Cardiac muscle cell (in vitro differentiated cells and primary cell): ENCODE measurements around the gene FADS1. TPM values are rescaled to one million over a fixed set of nuclear protein-coding genes. Genes with fewer than 3 reads are reported as not detected.
A peak's percentile ranks its signal among the peaks of the same experiment; 100 is the strongest.

Experiments used
- DNase-seq, 2 donors: peaks; one replicate each; pipeline versions ENCODE4 v3.0.0 to v3.0.0-alpha.2; 2010 to 2017; ENCODE audit warnings: low read depth in 1 of 2, low spot score in 1 of 2
- H3K27ac ChIP-seq: fragments of 200-600 bp; sonication (generic); 2 replicates; pipeline ENCODE4 v1.5.1; 2016
- H3K27me3 ChIP-seq: fragments of 200-600 bp; sonication (generic); 2 replicates; pipeline ENCODE4 v1.6.0; 2016; ENCODE audit warnings: control low read depth
- H3K36me3 ChIP-seq: fragments of 200-600 bp; sonication (generic); 2 replicates; pipeline ENCODE4 v1.5.1; 2016; ENCODE audit warnings: control low read depth
- H3K4me1 ChIP-seq: fragments of 200-600 bp; sonication (generic); 2 replicates; pipeline ENCODE4 v1.8.1; 2017; ENCODE audit warnings: low read depth, mild to moderate bottlenecking, mixed run types
- H3K4me3 ChIP-seq: fragments of 200-600 bp; sonication (generic); 2 replicates; pipeline ENCODE4 v1.5.1; 2016; ENCODE audit warnings: mild to moderate bottlenecking
- H3K9me3 ChIP-seq: fragments of 200-600 bp; sonication (generic); 2 replicates; pipeline ENCODE4 v1.5.1; 2017; ENCODE audit warnings: low read depth, mild to moderate bottlenecking, control low read depth
- CTCF ChIP-seq: IDR thresholded peaks from 2 replicates; pipeline ENCODE4 v1.5.1; 2012; ENCODE audit warnings: low read depth, mild to moderate bottlenecking, low read length
- polyA plus RNA-seq: library from polyadenylated mRNA; unstranded; fragments of >200 nt; fragmentation: Nextera tagmentation; extraction: Ambion mirVana; gene quantifications from 2 replicates; pipeline ENCODE4 v1.2.1, GENCODE V29; 2016
- total RNA-seq: library from RNA; depleted of rRNA; stranded (reverse); fragments of >200 nt; gene quantifications from 2 replicates; pipeline ENCODE4 v1.2.3, GENCODE V29; 2016

Gene FADS1
- total and polyA plus RNA-seq, 2 experiments from 2014 or later = 114 to 249 TPM

GRCh38 chr11:61762223-61762615 lies 54.6 kb downstream of the FADS1 start:
- H3K36me3 ChIP-seq = no peaks in the 10 kb centered on the region
- H3K4me1 ChIP-seq = peaks cover 24% of the 10 kb centered on the region
- no peaks in the 10 kb centered on the region for H3K9me3 ChIP-seq
- no peak for DNase-seq
- peak overlapping the region; percentile 83 for H3K27ac ChIP-seq
- no peak overlapping the region for H3K4me3 ChIP-seq
- no peaks in the 10 kb centered on the region for H3K27me3 ChIP-seq
- TF ChIP-seq CTCF = no peak

- DNase-seq = no peak
- Histone ChIP-seq H3K4me1 (peaks cover 27% of the 10 kb centered on the region), H3K36me3 (no peaks in the 10 kb centered on the region), H3K4me3 (no peak overlapping the region), H3K27me3 (no peaks in the 10 kb centered on the region), H3K9me3 (no peaks in the 10 kb centered on the region), H3K27ac (peak overlapping the region; percentile 83)
- TF ChIP-seq CTCF = no peak
Observed at GRCh38 chr11:61761440-61762222, 55.2 kb downstream of the FADS1 start.

DNA sequence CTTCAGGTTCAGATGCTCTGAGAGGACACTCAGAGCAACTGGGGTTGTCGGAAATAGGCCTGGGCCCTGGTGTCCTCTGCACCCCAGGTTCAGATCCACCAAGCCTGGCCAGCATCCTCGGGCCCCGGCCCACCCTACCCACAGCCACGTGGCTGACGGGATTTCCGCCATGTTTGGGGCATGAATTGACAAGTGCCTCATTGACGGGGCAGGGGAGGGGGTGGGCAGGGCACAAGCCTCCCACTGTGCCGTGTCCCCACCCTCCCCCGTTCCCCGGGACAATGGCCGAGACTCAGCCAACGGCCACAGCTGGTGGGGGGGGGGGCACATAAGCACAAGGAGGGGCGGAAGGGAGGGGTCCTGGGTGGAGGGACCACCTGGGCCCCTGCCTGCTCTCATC lies 55.9 kb downstream of the FADS1 start:
- H3K36me3 ChIP-seq = no peaks in the 10 kb centered on the region
- H3K4me1 ChIP-seq = peaks cover 27% of the 10 kb centered on the region
- no peak for DNase-seq
- no peaks in the 10 kb centered on the region for H3K27me3 ChIP-seq
- H3K27ac ChIP-seq = peak overlapping the region; percentile 83
- no peak overlapping the region for H3K4me3 ChIP-seq
- no peak for TF ChIP-seq CTCF
- H3K9me3 ChIP-seq = no peaks in the 10 kb centered on the region

DNA sequence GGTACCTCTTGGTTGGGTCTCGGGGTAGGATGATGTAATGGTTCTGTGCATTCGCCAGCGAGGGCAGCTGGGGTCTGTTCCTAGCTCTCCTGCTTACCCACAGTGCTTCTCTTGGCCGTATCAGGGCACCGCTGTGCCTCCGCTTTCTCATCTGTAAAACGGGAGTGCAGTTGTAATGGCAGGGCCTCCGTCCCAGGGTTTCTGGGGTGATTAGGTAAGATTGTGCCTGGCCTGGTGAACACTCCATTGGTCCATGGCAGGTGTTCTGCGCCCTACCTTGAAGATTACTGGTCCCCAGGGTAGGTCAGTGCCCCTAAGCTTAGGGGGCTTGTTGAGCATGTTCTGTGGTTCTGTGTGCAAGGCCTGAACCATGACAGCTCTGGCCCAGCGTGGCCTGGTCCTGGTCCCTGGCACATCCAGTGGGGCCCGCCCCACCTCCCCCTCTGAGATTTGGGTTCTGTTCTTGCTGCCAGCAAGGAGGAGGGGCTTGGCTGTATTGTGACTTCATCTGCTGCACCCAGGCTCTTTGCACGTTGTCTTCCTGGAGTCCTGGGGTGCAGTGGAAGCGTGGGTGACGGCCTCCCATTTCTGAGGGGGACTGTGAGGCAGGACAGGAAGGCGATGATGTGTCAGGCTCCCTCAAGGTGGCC lies 59.5 kb downstream of the FADS1 start:
- peaks cover 33% of the 10 kb centered on the region for H3K4me1 ChIP-seq
- no peak for TF ChIP-seq CTCF
- no peak for DNase-seq
- peak overlapping the region; percentile 85 for H3K27ac ChIP-seq
- H3K4me3 ChIP-seq = no peak overlapping the region
- H3K27me3 ChIP-seq = no peaks in the 10 kb centered on the region
- H3K36me3 ChIP-seq = no peaks in the 10 kb centered on the region
- no peaks in the 10 kb centered on the region for H3K9me3 ChIP-seq

GRCh38 chr11:61756452-61757212 lies 60.2 kb downstream of the FADS1 start:
- DNase-seq = peak in 1 of 2 donors; percentile 68
- H3K9me3 ChIP-seq = no peaks in the 10 kb centered on the region
- no peaks in the 10 kb centered on the region for H3K36me3 ChIP-seq
- no peak for TF ChIP-seq CTCF
- H3K4me1 ChIP-seq = peaks cover 28% of the 10 kb centered on the region
- H3K27ac ChIP-seq = peak overlapping the region; percentile 85
- H3K27me3 ChIP-seq = no peaks in the 10 kb centered on the region
- no peak overlapping the region for H3K4me3 ChIP-seq
